ENCODE results near the gene CC2D1B.
"Not testable (repeated sequence)": the region's sequence is repeated elsewhere in the genome, so short reads cannot be mapped to it uniquely, and the experiment has no call there.

The CC2D1B gene, protein sequence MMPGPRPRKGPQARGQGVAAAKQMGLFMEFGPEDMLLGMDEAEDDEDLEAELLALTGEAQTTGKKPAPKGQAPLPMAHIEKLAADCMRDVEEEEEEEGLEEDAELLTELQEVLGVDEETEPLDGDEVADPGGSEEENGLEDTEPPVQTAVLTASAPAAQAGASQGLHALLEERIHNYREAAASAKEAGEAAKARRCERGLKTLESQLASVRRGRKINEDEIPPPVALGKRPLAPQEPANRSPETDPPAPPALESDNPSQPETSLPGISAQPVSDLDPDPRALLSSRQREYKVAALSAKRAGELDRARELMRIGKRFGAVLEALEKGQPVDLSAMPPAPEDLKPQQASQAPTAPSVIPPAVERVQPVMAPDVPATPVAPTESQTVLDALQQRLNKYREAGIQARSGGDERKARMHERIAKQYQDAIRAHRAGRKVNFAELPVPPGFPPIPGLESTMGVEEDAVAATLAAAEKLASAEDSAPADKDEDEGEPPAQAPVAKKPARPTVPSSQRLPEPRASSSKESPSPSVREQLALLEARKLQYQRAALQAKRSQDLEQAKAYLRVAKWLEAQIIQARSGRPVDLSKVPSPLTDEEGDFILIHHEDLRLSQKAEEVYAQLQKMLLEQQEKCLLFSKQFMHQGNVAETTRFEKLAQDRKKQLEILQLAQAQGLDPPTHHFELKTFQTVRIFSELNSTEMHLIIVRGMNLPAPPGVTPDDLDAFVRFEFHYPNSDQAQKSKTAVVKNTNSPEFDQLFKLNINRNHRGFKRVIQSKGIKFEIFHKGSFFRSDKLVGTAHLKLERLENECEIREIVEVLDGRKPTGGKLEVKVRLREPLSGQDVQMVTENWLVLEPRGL

DNA sequence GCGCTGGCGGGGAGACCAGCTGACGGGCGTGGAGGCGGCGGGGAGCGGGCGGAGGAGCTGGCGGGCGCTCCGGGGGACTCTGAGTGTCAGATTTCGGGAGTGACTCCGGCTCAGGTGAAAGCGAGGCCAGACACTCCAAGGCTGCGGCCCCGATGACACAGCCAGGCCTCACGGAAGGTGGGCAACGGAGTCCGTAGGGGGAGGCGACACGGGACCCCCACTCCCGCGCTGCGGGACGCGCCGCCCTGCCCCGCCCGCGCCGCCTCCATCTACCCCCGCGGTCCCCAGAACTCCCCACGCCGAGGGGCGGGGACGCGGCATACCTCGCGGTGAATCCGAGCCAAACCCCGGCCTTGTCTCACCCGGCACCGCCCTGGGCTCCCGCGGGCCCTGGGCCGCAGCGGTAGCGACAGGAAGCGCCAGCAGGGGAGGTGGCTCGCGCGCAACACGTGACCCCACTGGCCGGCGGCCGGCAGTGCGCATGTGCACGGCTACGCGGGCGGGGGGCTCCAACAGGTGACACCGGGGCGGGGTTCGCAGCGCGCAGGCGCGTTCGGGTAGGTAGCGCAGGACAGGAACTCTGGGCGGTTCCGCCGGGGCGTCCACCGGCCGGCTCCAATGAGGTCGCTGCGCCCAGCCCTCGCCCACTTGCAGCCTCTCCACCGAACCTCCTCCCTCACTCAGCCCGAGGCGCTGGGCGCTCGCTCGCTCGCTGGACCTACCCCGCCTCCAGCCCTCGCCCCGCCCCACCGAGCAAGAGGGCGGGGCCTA, at the start of gene CC2D1B:
TSS of gene CC2D1B (minus strand) at position 460 of the 771 bp plus-strand sequence. CDS start 1,585 bp downstream, outside the sequence.
- peak; percentile 99 to 100 for DNase-seq (ENCODE audit: low read depth in 1 of 2, low spot score in 1 of 2)

GRCh38 chr1:52414942-52415341, 48.9 kb upstream of the CC2D1B start:
- DNase-seq (ENCODE audit: low read depth in 1 of 2, low spot score in 1 of 2): no peak

DNA sequence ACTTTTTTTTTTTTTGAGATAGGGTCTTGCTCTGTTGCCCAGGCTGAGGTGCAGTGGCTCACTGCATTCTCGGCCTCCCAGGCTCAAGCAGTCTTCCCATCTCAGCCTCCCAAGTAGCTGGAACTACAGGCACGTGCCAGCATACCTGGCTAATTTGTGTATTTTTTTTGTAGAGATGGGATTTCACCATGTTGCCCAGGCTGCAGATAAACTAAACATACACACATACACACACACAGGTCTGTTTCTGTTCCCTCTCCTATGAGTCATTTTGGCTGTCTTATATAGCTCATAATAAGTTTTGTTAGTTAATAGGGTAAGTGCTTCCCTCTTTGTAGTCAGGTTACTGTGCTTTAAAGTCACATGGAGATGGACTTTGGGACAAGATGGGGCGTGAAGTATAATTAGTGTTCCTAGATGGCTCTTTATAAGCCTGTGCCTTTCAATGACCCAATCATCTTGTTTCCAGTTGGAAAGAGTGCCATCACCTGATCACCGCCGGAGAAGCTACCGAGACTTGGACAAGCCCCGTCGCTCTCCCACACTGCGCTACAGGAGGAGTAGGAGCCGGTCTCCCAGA, 47.5 kb upstream of the CC2D1B start:
- no peak for DNase-seq (ENCODE audit: low read depth in 1 of 2, low spot score in 1 of 2)

DNA sequence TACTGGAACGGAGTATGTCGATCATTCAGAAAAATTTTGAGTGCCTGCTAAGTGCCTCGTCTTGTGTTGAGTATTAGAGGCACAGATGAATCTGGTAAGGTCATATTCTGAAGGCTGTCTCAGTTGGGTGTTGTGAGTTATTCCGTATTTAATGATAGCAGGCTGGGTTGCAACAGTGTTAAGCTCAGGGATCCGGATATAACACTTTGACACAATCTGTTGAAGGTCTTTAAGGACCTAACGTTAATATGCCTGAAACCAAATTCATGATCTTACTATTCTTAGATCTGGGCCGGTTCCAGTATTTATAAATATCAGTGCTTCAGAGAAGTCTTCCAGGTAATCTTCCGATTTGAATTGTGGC, 39.0 kb upstream of the CC2D1B start:
- DNase-seq (ENCODE audit: low read depth in 1 of 2, low spot score in 1 of 2): no peak

DNA sequence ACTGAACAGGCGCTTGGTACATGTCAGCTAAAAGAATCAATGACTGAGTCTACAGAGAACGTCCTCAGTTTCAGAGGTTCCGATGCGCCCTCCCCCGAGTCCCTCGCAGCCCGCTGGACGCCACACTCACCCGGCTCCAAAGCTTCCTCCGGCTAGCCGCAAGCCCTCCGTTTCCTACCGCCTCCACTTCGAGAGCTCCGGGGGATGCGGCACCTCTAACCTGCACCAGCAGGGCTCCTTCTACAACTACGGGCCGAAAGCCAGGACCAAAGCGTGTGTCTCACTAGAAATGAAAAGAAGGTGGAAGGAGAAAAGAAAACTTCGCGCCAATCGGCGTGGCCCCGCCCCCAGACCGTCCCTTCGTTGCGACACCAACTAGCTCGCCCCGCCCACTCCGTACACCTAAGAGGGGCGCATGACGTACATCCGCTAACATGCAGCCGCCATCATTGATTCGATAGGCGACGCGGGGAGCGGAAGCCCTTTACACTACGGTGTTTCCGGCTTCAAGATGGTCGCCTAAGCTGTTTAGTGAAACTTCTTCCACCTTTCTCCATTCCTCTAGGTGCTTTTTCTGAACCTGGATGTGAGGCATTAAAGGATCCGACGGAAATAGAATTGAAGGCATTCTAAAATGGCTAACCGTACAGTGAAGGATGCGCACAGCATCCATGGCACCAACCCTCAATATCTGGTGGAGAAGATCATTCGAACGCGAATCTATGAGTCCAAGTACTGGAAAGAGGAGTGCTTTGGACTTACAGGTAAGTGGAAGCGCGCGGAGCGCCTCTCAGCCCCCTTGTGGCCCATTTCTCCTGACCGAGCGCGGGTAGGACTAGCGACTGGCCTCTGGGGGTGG, 38.3 kb upstream of the CC2D1B start, which contains the start of the genes ORC1 and PRPF38A:
TSS of gene ORC1 (minus strand) at position 308 of the 859 bp plus-strand sequence. CDS start 2,200 bp downstream, outside the sequence.
TSS of gene PRPF38A (plus strand) at position 487 of the 859 bp plus-strand sequence. CDS start at position 635, 148 bp downstream.
- peak; percentile 90 to 95 for DNase-seq (ENCODE audit: low read depth in 1 of 2, low spot score in 1 of 2)

DNA sequence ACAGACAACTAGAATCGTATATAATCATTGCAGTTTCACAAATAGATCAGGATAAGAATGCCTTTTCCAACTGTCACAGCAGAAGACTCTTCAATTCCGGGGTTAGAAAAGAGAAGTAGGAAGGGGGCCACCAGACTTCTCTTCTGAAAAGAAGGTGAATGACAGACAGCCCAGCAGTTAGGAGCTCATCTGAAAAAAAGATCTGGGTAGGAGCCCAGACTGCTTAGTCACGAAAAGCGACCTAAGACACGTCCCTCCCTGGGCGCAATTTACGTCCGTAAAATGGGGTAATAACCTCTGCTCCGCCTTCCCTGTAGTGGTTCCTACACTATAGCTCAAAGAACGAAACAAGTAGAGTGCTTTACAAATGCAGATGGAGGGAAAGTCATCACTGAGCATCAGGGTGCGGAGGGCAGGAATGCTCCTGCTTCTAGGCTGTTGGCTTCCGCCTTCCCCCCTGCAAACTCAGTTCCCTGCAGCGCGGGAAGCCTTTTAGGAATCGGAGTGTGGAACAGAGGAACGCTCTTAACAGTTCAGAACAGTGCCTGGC, 37.6 kb upstream of the CC2D1B start:
- DNase-seq (ENCODE audit: low read depth in 1 of 2, low spot score in 1 of 2): peak; percentile 10 to 15

GRCh38 chr1:52402860-52403240, 36.8 kb upstream of the CC2D1B start:
- DNase-seq (ENCODE audit: low read depth in 1 of 2, low spot score in 1 of 2): no peak

- DNase-seq (ENCODE audit: low read depth in 1 of 2, low spot score in 1 of 2): no peak
Observed at GRCh38 chr1:52400131-52400530, 34.1 kb upstream of the CC2D1B start.

GRCh38 chr1:52399629-52400028, 33.6 kb upstream of the CC2D1B start:
- DNase-seq (ENCODE audit: low read depth in 1 of 2, low spot score in 1 of 2): no peak

DNA sequence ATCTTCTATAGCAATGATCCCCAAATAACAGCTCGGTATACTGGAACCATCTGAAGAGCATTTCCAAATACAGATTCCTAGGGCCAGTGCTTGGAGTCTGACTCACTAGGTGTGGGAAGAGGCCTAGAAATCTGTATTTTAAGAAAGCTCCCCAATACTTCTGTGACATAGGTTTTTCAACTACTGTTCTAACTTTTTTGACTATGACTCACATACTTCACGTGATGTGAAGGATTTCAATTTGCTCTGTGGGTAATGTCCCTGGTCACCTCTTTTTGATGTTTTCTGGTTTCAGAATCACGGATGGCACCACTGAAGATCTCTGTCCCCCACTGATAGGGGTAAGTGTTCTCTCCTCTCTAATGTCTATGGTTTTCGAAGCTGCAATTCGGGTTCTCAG, 27.2 kb upstream of the CC2D1B start:
- no peak for DNase-seq (ENCODE audit: low read depth in 1 of 2, low spot score in 1 of 2)

- DNase-seq (ENCODE audit: low read depth in 1 of 2, low spot score in 1 of 2): no peak
Observed at GRCh38 chr1:52386458-52386857, 20.5 kb upstream of the CC2D1B start.

- DNase-seq (ENCODE audit: low read depth in 1 of 2, low spot score in 1 of 2): no peak
Observed at GRCh38 chr1:52385376-52385775, 19.4 kb upstream of the CC2D1B start.

DNA sequence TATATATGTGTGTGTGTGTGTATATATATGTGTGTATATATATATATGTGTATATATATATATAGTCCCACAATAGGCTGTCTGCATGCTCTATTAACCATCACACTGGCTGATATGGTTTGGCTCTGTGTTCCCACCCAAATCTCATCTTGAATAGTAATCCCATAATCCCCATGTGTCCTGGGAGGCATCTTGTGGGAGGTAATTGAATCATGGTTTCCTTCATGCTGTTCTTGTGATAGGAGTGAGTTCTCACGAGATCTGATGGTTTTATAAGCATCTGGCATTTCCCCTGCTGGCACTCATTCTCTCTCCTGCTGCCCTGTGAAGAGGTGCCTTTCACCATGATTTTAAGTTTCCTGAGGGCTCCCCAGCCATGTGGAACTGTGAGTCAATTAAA, 3.8 kb upstream of the CC2D1B start:
- DNase-seq (ENCODE audit: low read depth in 1 of 2, low spot score in 1 of 2): not testable (repeated sequence)

GRCh38 chr1:52368383-52369172, 2.6 kb upstream of the CC2D1B start:
- peak in 1 of 2 donors; percentile 37 for DNase-seq (ENCODE audit: low read depth in 1 of 2, low spot score in 1 of 2)

GRCh38 chr1:52367272-52367671, 1.3 kb upstream of the CC2D1B start:
- no peak for DNase-seq (ENCODE audit: low read depth in 1 of 2, low spot score in 1 of 2)

GRCh38 chr1:52366517-52366827, 467 bp upstream of the CC2D1B start:
- DNase-seq (ENCODE audit: low read depth in 1 of 2, low spot score in 1 of 2): no peak

GRCh38 chr1:52365071-52365745, 797 bp downstream of the CC2D1B start:
- DNase-seq (ENCODE audit: low read depth in 1 of 2, low spot score in 1 of 2): no peak

GRCh38 chr1:52364235-52364839, 1.7 kb downstream of the CC2D1B start:
- DNase-seq (ENCODE audit: low read depth in 1 of 2, low spot score in 1 of 2): no peak
